KMS-11 (cell line): Measurements from ENCODE around the gene SEMA6D.
A peak's percentile ranks its signal among the peaks of the same experiment; 100 is the strongest.

ENCODE experiments used
- H2AFZ ChIP-seq: fragments of 200-600 bp; sonication (generic); 2 replicates; pipeline ENCODE4 v1.6.1; 2016; ENCODE audit warnings: antibody characterized with exemption, mixed run types, low read depth
- H3K27ac ChIP-seq: fragments of 200-600 bp; sonication (generic); 2 replicates; pipeline ENCODE4 v1.6.1; 2016; ENCODE audit warnings: mild to moderate bottlenecking, mixed run types
- H3K27me3 ChIP-seq: fragments of 200-600 bp; sonication (generic); 2 replicates; pipeline ENCODE4 v1.6.1; 2017; ENCODE audit warnings: mild to moderate bottlenecking, low read depth, mixed run types, moderate library complexity; ENCODE audit not compliant: insufficient read depth
- H3K36me3 ChIP-seq: fragments of 200-600 bp; sonication (generic); 2 replicates; pipeline ENCODE4 v1.6.1; 2017; ENCODE audit warnings: mild to moderate bottlenecking, mixed run types; ENCODE audit not compliant: insufficient read depth
- H3K4me1 ChIP-seq: fragments of 200-600 bp; sonication (generic); 2 replicates; pipeline ENCODE4 v1.6.1; 2016; ENCODE audit warnings: mild to moderate bottlenecking, low read depth, mixed run types; ENCODE audit not compliant: poor library complexity, severe bottlenecking
- H3K4me2 ChIP-seq: fragments of 200-600 bp; sonication (generic); 2 replicates; pipeline ENCODE4 v1.7.0; 2016; ENCODE audit warnings: mild to moderate bottlenecking, mixed run types
- H3K4me3 ChIP-seq: fragments of 200-600 bp; sonication (generic); IDR thresholded peaks from 2 replicates; pipeline ENCODE4 v1.6.1; 2017; ENCODE audit warnings: low read depth, low read length, mixed read lengths; ENCODE audit not compliant: insufficient read depth
- H3K79me2 ChIP-seq: fragments of 200-600 bp; sonication (generic); 2 replicates; pipeline ENCODE4 v1.6.1; 2016; ENCODE audit warnings: low read depth, mixed run types; ENCODE audit not compliant: insufficient read depth
- H3K9ac ChIP-seq: fragments of 200-600 bp; sonication (generic); 2 replicates; pipeline ENCODE4 v1.6.1; 2016; ENCODE audit warnings: mild to moderate bottlenecking, mixed run types
- H4K20me1 ChIP-seq: fragments of 200-600 bp; sonication (generic); 2 replicates; pipeline ENCODE4 v1.6.1; 2016; ENCODE audit warnings: mild to moderate bottlenecking, mixed run types; ENCODE audit not compliant: insufficient read depth
- TF ChIP-seq, protein P1 (sequence below): fragments of 200-600 bp; sonication (generic); conservative IDR thresholded peaks from 2 replicates; pipeline ENCODE4 v1.6.1; 2017; ENCODE audit warnings: low read depth, mild to moderate bottlenecking, antibody characterized with exemption, low read length, moderate library complexity, mixed read lengths

Gene SEMA6D

GRCh38 chr15:47814620-47815019, 97.3 kb downstream of the SEMA6D start:
- Histone ChIP-seq H4K20me1 (no peaks in the 10 kb centered on the region), H3K27ac (no peak overlapping the region), H3K36me3 (no peaks in the 10 kb centered on the region), H3K27me3 (no peaks in the 10 kb centered on the region), H3K4me1 (peaks cover 27% of the 10 kb centered on the region), H2AFZ (no peak overlapping the region), H3K4me2 (0 out of 2 replicates have a peak overlapping the region, but pooled peaks have one; percentile 40), H3K9ac (no peak overlapping the region), H3K79me2 (no peaks in the 10 kb centered on the region), H3K4me3 (no peak overlapping the region)
- TF ChIP-seq, protein P1, sequence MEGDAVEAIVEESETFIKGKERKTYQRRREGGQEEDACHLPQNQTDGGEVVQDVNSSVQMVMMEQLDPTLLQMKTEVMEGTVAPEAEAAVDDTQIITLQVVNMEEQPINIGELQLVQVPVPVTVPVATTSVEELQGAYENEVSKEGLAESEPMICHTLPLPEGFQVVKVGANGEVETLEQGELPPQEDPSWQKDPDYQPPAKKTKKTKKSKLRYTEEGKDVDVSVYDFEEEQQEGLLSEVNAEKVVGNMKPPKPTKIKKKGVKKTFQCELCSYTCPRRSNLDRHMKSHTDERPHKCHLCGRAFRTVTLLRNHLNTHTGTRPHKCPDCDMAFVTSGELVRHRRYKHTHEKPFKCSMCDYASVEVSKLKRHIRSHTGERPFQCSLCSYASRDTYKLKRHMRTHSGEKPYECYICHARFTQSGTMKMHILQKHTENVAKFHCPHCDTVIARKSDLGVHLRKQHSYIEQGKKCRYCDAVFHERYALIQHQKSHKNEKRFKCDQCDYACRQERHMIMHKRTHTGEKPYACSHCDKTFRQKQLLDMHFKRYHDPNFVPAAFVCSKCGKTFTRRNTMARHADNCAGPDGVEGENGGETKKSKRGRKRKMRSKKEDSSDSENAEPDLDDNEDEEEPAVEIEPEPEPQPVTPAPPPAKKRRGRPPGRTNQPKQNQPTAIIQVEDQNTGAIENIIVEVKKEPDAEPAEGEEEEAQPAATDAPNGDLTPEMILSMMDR, result no peak

DNA sequence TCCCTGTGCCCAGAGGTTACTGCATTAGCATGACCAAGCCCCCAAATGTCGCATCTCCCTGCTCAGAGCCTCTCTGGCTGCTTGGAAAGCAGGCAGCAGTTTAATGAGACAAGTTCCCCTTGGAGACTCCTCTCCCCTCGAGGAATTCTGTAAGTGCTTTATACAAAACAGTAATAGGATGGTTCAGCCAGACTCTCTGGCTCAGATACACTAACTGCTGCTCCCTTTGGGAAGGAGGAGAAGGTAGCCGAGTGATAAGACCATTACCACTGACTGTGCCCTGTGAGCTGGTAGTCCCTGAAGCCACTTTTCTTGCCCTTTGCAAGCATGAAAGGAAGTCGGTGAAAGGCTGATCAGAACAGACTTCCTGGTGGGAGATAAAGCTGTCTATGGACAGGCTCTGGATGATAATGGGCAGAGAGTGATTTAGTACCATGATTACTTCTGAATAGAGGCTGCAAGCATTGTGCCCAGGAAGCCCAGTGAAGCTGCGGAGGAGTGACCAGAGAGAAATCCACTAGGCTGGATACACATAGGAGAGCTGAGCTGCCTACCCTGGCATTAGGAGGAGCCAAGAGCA, 100.8 kb downstream of the SEMA6D start:
- H3K4me2 ChIP-seq, result no peak overlapping the region
- H3K79me2 ChIP-seq, result no peaks in the 10 kb centered on the region
- H3K9ac ChIP-seq, result no peak overlapping the region
- no peaks in the 10 kb centered on the region for H3K27me3 ChIP-seq
- H3K4me3 ChIP-seq, result no peak overlapping the region
- H3K36me3 ChIP-seq, result no peaks in the 10 kb centered on the region
- no peaks in the 10 kb centered on the region for H4K20me1 ChIP-seq
- no peak overlapping the region for H2AFZ ChIP-seq
- H3K4me1 ChIP-seq, result peaks cover 15% of the 10 kb centered on the region
- H3K27ac ChIP-seq, result no peak overlapping the region
- TF ChIP-seq, protein P1, result no peak

- Histone ChIP-seq H3K27me3 (no peaks in the 10 kb centered on the region), H3K4me2 (no peak overlapping the region), H3K36me3 (no peaks in the 10 kb centered on the region), H3K4me3 (no peak overlapping the region), H3K79me2 (no peaks in the 10 kb centered on the region), H3K4me1 (peaks cover 4% of the 10 kb centered on the region), H4K20me1 (no peaks in the 10 kb centered on the region), H3K9ac (no peak overlapping the region), H3K27ac (no peak overlapping the region), H2AFZ (no peak overlapping the region)
- TF ChIP-seq, protein P1, result no peak
Observed at GRCh38 chr15:47819158-47819557, 101.9 kb downstream of the SEMA6D start.

DNA sequence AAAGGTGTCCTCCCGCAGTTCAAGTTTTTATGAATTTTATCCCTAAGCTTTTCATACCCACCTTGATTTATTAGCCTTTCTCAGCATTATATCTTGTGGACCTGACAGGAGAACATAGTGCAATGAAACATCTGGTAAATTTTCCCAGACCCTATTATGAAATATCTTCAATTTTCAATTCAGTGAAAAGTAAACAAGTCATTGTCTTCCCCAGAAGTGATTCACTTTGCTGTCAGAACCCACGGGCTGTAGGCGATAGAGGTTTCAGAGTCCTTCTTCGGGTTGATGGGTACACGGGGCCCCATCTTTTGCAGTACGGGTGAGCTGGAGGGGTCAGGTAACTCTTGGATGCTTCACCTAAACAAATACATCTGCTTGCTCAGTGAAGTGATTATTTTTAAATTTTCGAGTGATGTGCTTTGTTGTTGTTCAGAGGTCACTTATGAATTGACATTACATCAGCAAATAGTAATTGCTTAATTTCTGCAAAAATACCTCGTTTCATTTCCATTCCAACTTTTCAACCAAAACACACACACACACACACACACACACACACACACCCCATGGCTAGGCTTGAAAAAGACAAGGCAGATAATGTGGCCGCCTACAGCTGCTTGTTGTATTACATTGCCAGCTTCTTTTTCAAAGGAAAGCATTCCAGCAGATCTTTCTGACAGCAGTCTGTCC, 102.9 kb downstream of the SEMA6D start:
- Histone ChIP-seq H3K4me3 (no peak overlapping the region), H3K36me3 (no peaks in the 10 kb centered on the region), H4K20me1 (no peaks in the 10 kb centered on the region), H3K27me3 (no peaks in the 10 kb centered on the region), H2AFZ (no peak overlapping the region), H3K4me2 (no peak overlapping the region), H3K27ac (no peak overlapping the region), H3K4me1 (no peaks in the 10 kb centered on the region), H3K79me2 (no peaks in the 10 kb centered on the region), H3K9ac (no peak overlapping the region)
- TF ChIP-seq, protein P1, result no peak
